ENCODE data around the gene PUSL1.
A peak's percentile ranks its signal among the peaks of the same experiment; 100 is the strongest.

PUSL1 gene, protein sequence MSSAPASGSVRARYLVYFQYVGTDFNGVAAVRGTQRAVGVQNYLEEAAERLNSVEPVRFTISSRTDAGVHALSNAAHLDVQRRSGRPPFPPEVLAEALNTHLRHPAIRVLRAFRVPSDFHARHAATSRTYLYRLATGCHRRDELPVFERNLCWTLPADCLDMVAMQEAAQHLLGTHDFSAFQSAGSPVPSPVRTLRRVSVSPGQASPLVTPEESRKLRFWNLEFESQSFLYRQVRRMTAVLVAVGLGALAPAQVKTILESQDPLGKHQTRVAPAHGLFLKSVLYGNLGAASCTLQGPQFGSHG

GRCh38 chr1:1307923-1308755, at the start of gene PUSL1, which contains the start of gene ACAP3:
Gene PUSL1, plus strand, starts transcription at chr1:1308597. Its CDS starts 47 bp downstream, at chr1:1308644.
Gene ACAP3, minus strand, starts transcription at chr1:1307930. Its CDS starts 115 bp downstream, at chr1:1307815.
- DNase-seq (ENCODE audit: extremely low read depth, insufficient read length), result peak; percentile 96
- no peaks in the 10 kb centered on the region for H3K27me3 ChIP-seq (replicated peaks; ENCODE audit: control insufficient read depth, insufficient read depth, low read length)

DNA sequence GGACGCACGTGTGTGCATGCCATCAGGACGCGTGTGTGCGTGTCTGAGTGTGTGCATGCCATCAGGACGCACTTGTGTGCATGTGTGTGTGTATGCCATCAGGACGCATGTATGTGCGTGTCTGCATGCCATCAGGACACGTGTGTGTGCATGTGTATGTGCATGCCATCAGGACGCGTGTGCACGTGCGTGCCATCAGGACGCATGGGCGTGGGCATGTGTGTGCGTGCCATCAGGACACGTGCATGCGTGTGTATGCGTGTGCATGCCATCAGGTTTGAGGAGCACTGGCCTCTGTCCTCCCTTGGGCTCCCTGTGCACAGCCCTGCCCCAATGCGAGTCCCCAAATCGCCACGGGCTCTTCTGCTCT, 49.3 kb upstream of the PUSL1 start:
- Histone ChIP-seq H3K36me3 (ENCODE audit: control insufficient read depth, insufficient read depth, low read length) (peaks cover 41% of the 10 kb centered on the region), H3K27me3 (replicated peaks; ENCODE audit: control insufficient read depth, insufficient read depth, low read length) (no peaks in the 10 kb centered on the region), H3K4me3 (replicated peaks; ENCODE audit: low read depth, low read length) (no peak overlapping the region)
- no peak for DNase-seq (ENCODE audit: extremely low read depth, insufficient read length)
- TF ChIP-seq, protein P1, sequence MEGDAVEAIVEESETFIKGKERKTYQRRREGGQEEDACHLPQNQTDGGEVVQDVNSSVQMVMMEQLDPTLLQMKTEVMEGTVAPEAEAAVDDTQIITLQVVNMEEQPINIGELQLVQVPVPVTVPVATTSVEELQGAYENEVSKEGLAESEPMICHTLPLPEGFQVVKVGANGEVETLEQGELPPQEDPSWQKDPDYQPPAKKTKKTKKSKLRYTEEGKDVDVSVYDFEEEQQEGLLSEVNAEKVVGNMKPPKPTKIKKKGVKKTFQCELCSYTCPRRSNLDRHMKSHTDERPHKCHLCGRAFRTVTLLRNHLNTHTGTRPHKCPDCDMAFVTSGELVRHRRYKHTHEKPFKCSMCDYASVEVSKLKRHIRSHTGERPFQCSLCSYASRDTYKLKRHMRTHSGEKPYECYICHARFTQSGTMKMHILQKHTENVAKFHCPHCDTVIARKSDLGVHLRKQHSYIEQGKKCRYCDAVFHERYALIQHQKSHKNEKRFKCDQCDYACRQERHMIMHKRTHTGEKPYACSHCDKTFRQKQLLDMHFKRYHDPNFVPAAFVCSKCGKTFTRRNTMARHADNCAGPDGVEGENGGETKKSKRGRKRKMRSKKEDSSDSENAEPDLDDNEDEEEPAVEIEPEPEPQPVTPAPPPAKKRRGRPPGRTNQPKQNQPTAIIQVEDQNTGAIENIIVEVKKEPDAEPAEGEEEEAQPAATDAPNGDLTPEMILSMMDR (IDR thresholded peaks at IDR 0.05; ENCODE audit: insufficient read depth, low read length, poor library complexity, severe bottlenecking), result no peak

More at GRCh38 chr1:1307923-1308755, at the start of gene PUSL1, which contains the start of gene ACAP3:
- Histone ChIP-seq H3K4me3 (replicated peaks; ENCODE audit: low read depth, low read length) (peak within 1 kb of the TSS; percentile 87), H3K36me3 (ENCODE audit: control insufficient read depth, insufficient read depth, low read length) (peaks cover 18% of the 10 kb centered on the region)
- TF ChIP-seq, protein P1 (IDR thresholded peaks at IDR 0.05; ENCODE audit: insufficient read depth, low read length, poor library complexity, severe bottlenecking), result no peak

GRCh38 chr1:1259540-1259939, 48.9 kb upstream of the PUSL1 start:
- TF ChIP-seq, protein P1 (IDR thresholded peaks at IDR 0.05; ENCODE audit: insufficient read depth, low read length, poor library complexity, severe bottlenecking), result no peak
- no peak overlapping the region for H3K4me3 ChIP-seq (replicated peaks; ENCODE audit: low read depth, low read length)
- H3K27me3 ChIP-seq (replicated peaks; ENCODE audit: control insufficient read depth, insufficient read depth, low read length), result no peaks in the 10 kb centered on the region
- peaks cover 41% of the 10 kb centered on the region for H3K36me3 ChIP-seq (ENCODE audit: control insufficient read depth, insufficient read depth, low read length)
- DNase-seq (ENCODE audit: extremely low read depth, insufficient read length), result no peak

DNA sequence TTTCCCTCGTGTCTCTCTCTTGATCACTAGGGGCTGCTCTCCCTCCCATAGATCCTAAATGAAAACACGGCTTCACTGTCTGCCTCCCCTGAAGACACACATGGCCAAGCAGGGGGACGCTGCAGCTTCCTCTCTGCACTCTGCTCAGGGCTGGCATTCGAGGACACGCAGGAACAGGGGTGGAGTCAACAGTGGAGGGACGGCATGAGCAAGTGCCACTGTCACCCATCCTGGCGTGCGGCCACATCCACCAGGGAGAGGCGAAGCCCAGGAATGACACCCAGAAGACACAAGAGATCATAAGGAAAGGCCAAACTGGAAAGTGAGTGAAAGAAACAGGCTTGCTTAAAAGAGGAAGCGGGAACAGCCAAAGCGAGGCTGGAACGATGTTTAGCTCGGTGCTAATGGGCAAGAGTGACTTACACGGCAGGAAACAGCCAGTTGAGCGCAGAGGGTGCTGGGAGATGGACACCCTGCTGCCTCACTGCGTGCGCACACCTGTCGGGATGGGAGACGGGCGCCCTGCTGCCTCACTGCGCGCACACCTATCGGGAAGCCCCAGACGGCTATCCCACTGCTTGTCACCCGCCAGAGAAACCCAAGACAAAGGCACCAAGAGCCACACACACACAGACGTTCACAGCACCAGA, 48.3 kb upstream of the PUSL1 start:
- Histone ChIP-seq H3K27me3 (replicated peaks; ENCODE audit: control insufficient read depth, insufficient read depth, low read length) (no peaks in the 10 kb centered on the region), H3K4me3 (replicated peaks; ENCODE audit: low read depth, low read length) (no peak overlapping the region), H3K36me3 (ENCODE audit: control insufficient read depth, insufficient read depth, low read length) (peaks cover 42% of the 10 kb centered on the region)
- no peak for DNase-seq (ENCODE audit: extremely low read depth, insufficient read length)
- TF ChIP-seq, protein P1 (IDR thresholded peaks at IDR 0.05; ENCODE audit: insufficient read depth, low read length, poor library complexity, severe bottlenecking), result no peak

GRCh38 chr1:1260843-1261560, 47.4 kb upstream of the PUSL1 start:
- TF ChIP-seq, protein P1 (IDR thresholded peaks at IDR 0.05; ENCODE audit: insufficient read depth, low read length, poor library complexity, severe bottlenecking), result no peak
- no peak for DNase-seq (ENCODE audit: extremely low read depth, insufficient read length)
- Histone ChIP-seq H3K36me3 (ENCODE audit: control insufficient read depth, insufficient read depth, low read length) (peaks cover 41% of the 10 kb centered on the region), H3K4me3 (replicated peaks; ENCODE audit: low read depth, low read length) (no peak overlapping the region), H3K27me3 (replicated peaks; ENCODE audit: control insufficient read depth, insufficient read depth, low read length) (no peaks in the 10 kb centered on the region)

Data from GM06990 (cell line).